Measurements from ENCODE around the gene GPC5.
"Not testable (repeated sequence)": the region's sequence is repeated elsewhere in the genome, so short reads cannot be mapped to it uniquely, and the experiment has no call there.

The GPC5 gene

GRCh38 chr13:91773591-91774227 lies 375.3 kb downstream of the GPC5 start:
- DNase-seq (ENCODE audit: low spot score) = no peak

- DNase-seq (ENCODE audit: low spot score) = no peak
These were observed 376.0 kb downstream of the GPC5 start for GRCh38 chr13:91774397-91774796.

GRCh38 chr13:91776611-91777193 lies 378.3 kb downstream of the GPC5 start:
- DNase-seq (ENCODE audit: low spot score) = no peak

GRCh38 chr13:91778123-91778522 lies 379.7 kb downstream of the GPC5 start:
- no peak for DNase-seq (ENCODE audit: low spot score)

- DNase-seq (ENCODE audit: low spot score) = not testable (repeated sequence)
These were observed 383.7 kb downstream of the GPC5 start for GRCh38 chr13:91781982-91782691.

GRCh38 chr13:91785431-91786119 lies 387.2 kb downstream of the GPC5 start:
- no peak for DNase-seq (ENCODE audit: low spot score)

GRCh38 chr13:91792054-91792453 lies 393.6 kb downstream of the GPC5 start:
- DNase-seq (ENCODE audit: low spot score) = no peak

GRCh38 chr13:91797567-91797966 lies 399.1 kb downstream of the GPC5 start:
- no peak for DNase-seq (ENCODE audit: low spot score)

- not testable (repeated sequence) for DNase-seq (ENCODE audit: low spot score)
These were observed 399.9 kb downstream of the GPC5 start for GRCh38 chr13:91798338-91798737.

- DNase-seq (ENCODE audit: low spot score) = not testable (repeated sequence)
These were observed 403.4 kb downstream of the GPC5 start for GRCh38 chr13:91801772-91802171.

- no peak for DNase-seq (ENCODE audit: low spot score)
These were observed 404.5 kb downstream of the GPC5 start for GRCh38 chr13:91802957-91803356.

GRCh38 chr13:91804724-91805123 lies 406.3 kb downstream of the GPC5 start:
- DNase-seq (ENCODE audit: low spot score) = no peak

- DNase-seq (ENCODE audit: low spot score) = no peak
These were observed 407.2 kb downstream of the GPC5 start for GRCh38 chr13:91805605-91806004.

- no peak for DNase-seq (ENCODE audit: low spot score)
These were observed 410.7 kb downstream of the GPC5 start for GRCh38 chr13:91809161-91809560.

GRCh38 chr13:91813253-91813652 lies 414.8 kb downstream of the GPC5 start:
- no peak for DNase-seq (ENCODE audit: low spot score)

GRCh38 chr13:91816263-91816807 lies 417.9 kb downstream of the GPC5 start:
- no peak for DNase-seq (ENCODE audit: low spot score)

- no peak for DNase-seq (ENCODE audit: low spot score)
These were observed 418.8 kb downstream of the GPC5 start for GRCh38 chr13:91817250-91817649.

GRCh38 chr13:91824416-91824815 lies 426.0 kb downstream of the GPC5 start:
- DNase-seq (ENCODE audit: low spot score) = no peak

- DNase-seq (ENCODE audit: low spot score) = no peak
These were observed 427.1 kb downstream of the GPC5 start for GRCh38 chr13:91825516-91825915.

- no peak for DNase-seq (ENCODE audit: low spot score)
These were observed 438.1 kb downstream of the GPC5 start for GRCh38 chr13:91836553-91836952.

- no peak for DNase-seq (ENCODE audit: low spot score)
These were observed 447.2 kb downstream of the GPC5 start for GRCh38 chr13:91845612-91846011.

- no peak for DNase-seq (ENCODE audit: low spot score)
These were observed 465.3 kb downstream of the GPC5 start for GRCh38 chr13:91863699-91864098.

GRCh38 chr13:91868351-91868750 lies 469.9 kb downstream of the GPC5 start:
- DNase-seq (ENCODE audit: low spot score) = no peak
